IMR-90 (cell line): ENCODE results near the gene SHROOM1. TPM values are rescaled to one million over a fixed set of nuclear protein-coding genes. Genes with fewer than 3 reads are reported as not detected.

ENCODE experiments used
- ATAC-seq: fragments of 200-7000 bp; cut with Tn5 transposase; 2 replicates; pipeline ENCODE4 v1.9.1; 2020; ENCODE audit warnings: low read depth, mild to moderate bottlenecking, moderate library complexity
- BruUV-seq: library from RNA; stranded (reverse); fragments of 400-500 nt; replicated peaks from 2 replicates; lab custom pipeline; 2021; lab: Mats Ljungman, UMichigan
- CTCF ChIA-PET: fragments of 300-600 bp; formaldehyde crosslinking; extraction: SDS; loops from one replicate; lab custom pipeline; 2021; ENCODE audit warnings: antibody characterized with exemption; lab: Yijun Ruan, JAX
- POLR2A ChIA-PET: fragments of 300-600 bp; sonication (Branson Sonifier 250); formaldehyde crosslinking; loops from one replicate; lab custom pipeline; 2022; ENCODE audit warnings: antibody characterized with exemption; ENCODE audit not compliant: unreplicated experiment; lab: Charles Lee
- DNase-seq: peaks from one replicate; pipeline ENCODE4 v3.0.0; 2013
- H2AFZ ChIP-seq: replicated peaks from 2 replicates; pipeline ENCODE3; 2013; ENCODE audit warnings: low read length, mild to moderate bottlenecking; ENCODE audit not compliant: poor library complexity
- H2AK5ac ChIP-seq: 2 replicates; pipeline ENCODE4 v1.6.1; 2013; ENCODE audit warnings: low read depth, low read length, inconsistent platforms
- H2AK9ac ChIP-seq: replicated peaks from 2 replicates; pipeline ENCODE3; 2013; ENCODE audit warnings: mild to moderate bottlenecking, low read depth, low read length, moderate library complexity; ENCODE audit not compliant: poor library complexity
- H2BK120ac ChIP-seq: 2 replicates; pipeline ENCODE4 v1.6.1; 2013; ENCODE audit warnings: low read depth, low read length, inconsistent platforms
- H2BK15ac ChIP-seq: 3 replicates; pipeline ENCODE4 v1.6.1; 2013; ENCODE audit warnings: low read depth, low read length, inconsistent platforms
- H2BK20ac ChIP-seq: 2 replicates; pipeline ENCODE4 v1.6.1; 2013; ENCODE audit warnings: low read depth, mild to moderate bottlenecking, inconsistent platforms, low read length, moderate library complexity
- H2BK5ac ChIP-seq: 2 replicates; pipeline ENCODE4 v1.6.1; 2013; ENCODE audit warnings: mild to moderate bottlenecking, low read depth, low read length, inconsistent platforms; ENCODE audit not compliant: poor library complexity, severe bottlenecking
- H3K14ac ChIP-seq: replicated peaks from 2 replicates; pipeline ENCODE4 v1.6.1; 2013; ENCODE audit warnings: low read depth, low read length, inconsistent platforms
- H3K18ac ChIP-seq: 2 replicates; pipeline ENCODE4 v1.6.1; 2013; ENCODE audit warnings: low read depth, low read length, control low read depth
- H3K23ac ChIP-seq: 2 replicates; pipeline ENCODE4 v1.6.1; 2013; ENCODE audit warnings: low read depth, low read length, inconsistent platforms
- H3K27ac ChIP-seq: 2 replicates; pipeline ENCODE4 v1.5.1; 2013; ENCODE audit warnings: mild to moderate bottlenecking, control low read depth, low read length; ENCODE audit not compliant: insufficient read depth
- H3K27me3 ChIP-seq: 2 replicates; pipeline ENCODE4 v1.6.1; 2013; ENCODE audit warnings: low read length; ENCODE audit not compliant: control insufficient read depth, insufficient read depth
- H3K36me3 ChIP-seq: 2 replicates; pipeline ENCODE4 v1.6.1; 2013; ENCODE audit warnings: low read length, mixed read lengths; ENCODE audit not compliant: control insufficient read depth, insufficient read depth
- H3K4ac ChIP-seq: 2 replicates; pipeline ENCODE4 v1.6.1; 2013; ENCODE audit warnings: low read depth, low read length, inconsistent platforms
- H3K4me1 ChIP-seq: 2 replicates; pipeline ENCODE4 v1.6.1; 2013; ENCODE audit warnings: low read length, mixed read lengths; ENCODE audit not compliant: control insufficient read depth, insufficient read depth
- H3K4me2 ChIP-seq: 2 replicates; pipeline ENCODE4 v1.6.1; 2013; ENCODE audit warnings: low read depth, mild to moderate bottlenecking, control low read depth, low read length, moderate library complexity
- H3K4me3 ChIP-seq: 2 replicates; pipeline ENCODE4 v1.5.1; 2013; ENCODE audit warnings: low read depth, mild to moderate bottlenecking, control low read depth, low read length, moderate library complexity; ENCODE audit not compliant: insufficient read depth
- H3K56ac ChIP-seq: 2 replicates; pipeline ENCODE4 v1.6.1; 2013; ENCODE audit warnings: low read length, inconsistent platforms; ENCODE audit not compliant: insufficient read depth; ENCODE audit errors: extremely low read depth
- H3K79me1 ChIP-seq, 2 experiments: 2 replicates each; pipeline ENCODE4 v1.6.1; 2013; ENCODE audit warnings: low read length in 2 of 2, inconsistent platforms in 1 of 2, low read depth in 1 of 2
- H3K9ac ChIP-seq: 2 replicates; pipeline ENCODE4 v1.6.1; 2013; ENCODE audit warnings: low read depth, low read length, control low read depth
- H3K9me1 ChIP-seq: 2 replicates; pipeline ENCODE4 v1.6.1; 2013; ENCODE audit warnings: low read length, inconsistent platforms; ENCODE audit not compliant: insufficient read depth
- H3K9me3 ChIP-seq: 2 replicates; pipeline ENCODE4 v1.6.1; 2013; ENCODE audit warnings: low read length; ENCODE audit not compliant: control insufficient read depth, insufficient read depth
- H4K20me1 ChIP-seq: 2 replicates; pipeline ENCODE4 v1.6.1; 2013; ENCODE audit warnings: low read length, inconsistent platforms; ENCODE audit not compliant: insufficient read depth
- H4K5ac ChIP-seq: 2 replicates; pipeline ENCODE4 v1.6.1; 2013; ENCODE audit warnings: mild to moderate bottlenecking, low read depth, low read length, control low read depth
- H4K8ac ChIP-seq, 2 experiments: 2 replicates each; pipeline ENCODE4 v1.6.1; 2013; ENCODE audit warnings: low read depth in 2 of 2, low read length in 2 of 2, control low read depth in 1 of 2, inconsistent platforms in 1 of 2
- H4K91ac ChIP-seq: 2 replicates; pipeline ENCODE4 v1.6.1; 2013; ENCODE audit warnings: low read depth, low read length, inconsistent platforms; ENCODE audit not compliant: insufficient read depth
- BHLHE40 ChIP-seq: fragments of 150-350 bp; IDR thresholded peaks from 2 replicates; pipeline ENCODE4 v1.6.1; 2016; ENCODE audit warnings: mild to moderate bottlenecking, low read depth, low read length
- CEBPB ChIP-seq: IDR thresholded peaks from 2 replicates; pipeline ENCODE4 v1.6.1; 2012; ENCODE audit warnings: low read depth, low read length, improper control_type of control experiment
- CHD1 ChIP-seq: IDR thresholded peaks from 2 replicates; pipeline ENCODE4 v1.6.1; 2012; ENCODE audit warnings: low read depth, low read length, improper control_type of control experiment
- CTCF ChIP-seq: conservative IDR thresholded peaks from 2 replicates; pipeline ENCODE4 v1.5.1; 2012; ENCODE audit warnings: mild to moderate bottlenecking, low read depth, low read length, improper control_type of control experiment
- ELK1 ChIP-seq: fragments of 150-350 bp; IDR thresholded peaks from 2 replicates; pipeline ENCODE4 v1.6.1; 2016; ENCODE audit warnings: low read depth, mild to moderate bottlenecking, low read length, moderate library complexity, borderline replicate concordance
- FOS ChIP-seq: fragments of 150-350 bp; IDR thresholded peaks from 2 replicates; pipeline ENCODE4 v1.6.1; 2016; ENCODE audit warnings: low read depth, low read length
- MAZ ChIP-seq: IDR thresholded peaks from 2 replicates; pipeline ENCODE4 v1.6.1; 2012; ENCODE audit warnings: low read depth, mild to moderate bottlenecking, low read length, improper control_type of control experiment, moderate library complexity, borderline replicate concordance
- MXI1 ChIP-seq: IDR thresholded peaks from 2 replicates; pipeline ENCODE4 v1.6.1; 2012; ENCODE audit warnings: low read depth, mild to moderate bottlenecking, low read length, moderate library complexity, borderline replicate concordance
- NFE2L2 ChIP-seq: fragments of 150-350 bp; IDR thresholded peaks from 2 replicates; pipeline ENCODE4 v1.6.1; 2016; ENCODE audit warnings: low read depth, mild to moderate bottlenecking, low read length
- POLR2A ChIP-seq: IDR thresholded peaks from 2 replicates; pipeline ENCODE4 v1.6.1; 2012; ENCODE audit warnings: mild to moderate bottlenecking, low read depth, low read length
- RAD21 ChIP-seq: IDR thresholded peaks from 2 replicates; pipeline ENCODE4 v1.6.1; 2012; ENCODE audit warnings: low read length, improper control_type of control experiment
- RCOR1 ChIP-seq: IDR thresholded peaks from 2 replicates; pipeline ENCODE4 v1.6.1; 2012; ENCODE audit warnings: mild to moderate bottlenecking, low read length, improper control_type of control experiment; ENCODE audit not compliant: insufficient replicate concordance
- RFX5 ChIP-seq: IDR thresholded peaks from 2 replicates; pipeline ENCODE4 v1.8.0; 2012; ENCODE audit warnings: low read depth, mild to moderate bottlenecking, low read length, moderate library complexity
- SMC3 ChIP-seq: fragments of 150-350 bp; IDR thresholded peaks from 2 replicates; pipeline ENCODE4 v1.6.1; 2016; ENCODE audit warnings: low read depth, mild to moderate bottlenecking, antibody characterized with exemption, low read length, moderate library complexity
- WGBS, 2 experiments: methylation state at CpG; one replicate each; pipeline versions ENCODE4 v1.1.5 to v1.1.7; 2013; ENCODE audit warnings: missing lambda C conversion rate in 2 of 2; ENCODE audit not compliant: insufficient read length in 1 of 2; ENCODE audit errors: extremely low coverage in 2 of 2; 5-methylcytosine and 5-hydroxymethylcytosine counted together
- dilution Hi-C: fragments of 300-500 bp; cut with HindIII; formaldehyde crosslinking; loops from one replicate; pipeline ENCODE4 v1.14.3; 2018; ENCODE audit warnings: low sequenced_read_pairs; ENCODE audit not compliant: unreplicated experiment
- in situ Hi-C: fragments of 300-500 bp; cut with MboI; formaldehyde crosslinking; loops from 3 replicates; pipeline ENCODE4 v1.14.3; 2019; ENCODE audit warnings: low sequenced_read_pairs, inconsistent platforms, mixed read lengths
- intact Hi-C: fragments of 100-400 bp; cut with micrococcal nuclease; formaldehyde crosslinking; loops from 2 replicates; pipeline ENCODE4 v1.10.0; 2022
- polyA plus RNA-seq, 3 experiments: library from polyadenylated mRNA; depleted of rRNA; stranded (reverse); fragments of >200 nt; gene quantifications; 2 replicates each; pipeline ENCODE4 v1.2.3, GENCODE V29; 2012; ENCODE audit warnings: low replicate concordance in 1 of 3
- total RNA-seq: library from RNA; depleted of rRNA; stranded (reverse); fragments of >200 nt; gene quantifications from 2 replicates; pipeline ENCODE4 v1.2.3, GENCODE V29; 2012

The SHROOM1 gene
- total and polyA plus RNA-seq, 2 of the 4 experiments (the other 2 are of a cell fraction): 1.4 to 6.3 TPM

- Histone ChIP-seq H3K4me3 (peak overlapping the region; percentile 84), H3K4me1 (peaks cover 2% of the 10 kb centered on the region; the same call in 1 of the 2 replicates), H2BK120ac (no peak overlapping the region), H2AFZ (peak overlapping the region; percentile 49), H3K27ac (peak overlapping the region; percentile 52; the same call in 1 of the 2 replicates), H4K8ac (peak overlapping the region; percentile 80 to 86), H3K9ac (peak overlapping the region; percentile 71; the same call in 1 of the 2 replicates), H3K18ac (no peak overlapping the region; the same call in 1 of the 2 replicates), H3K27me3 (no peaks in the 10 kb centered on the region), H3K79me1 (peaks cover 13 to 31% of the 10 kb centered on the region in 2 experiments; a peak in 3 of 4 replicates), H3K4me2 (peak overlapping the region; percentile 79), H3K36me3 (no peaks in the 10 kb centered on the region), H2AK5ac (0 out of 2 replicates have a peak overlapping the region, but pooled peaks have one; percentile 37), H2BK5ac (no peak overlapping the region), H3K14ac (peak overlapping the region; percentile 78; the same call in 1 of the 2 replicates), H3K56ac (no peak overlapping the region), H3K4ac (peak overlapping the region; percentile 46), H3K9me3 (no peaks in the 10 kb centered on the region), H2AK9ac (peak overlapping the region; percentile 84), H4K20me1 (no peaks in the 10 kb centered on the region), H3K9me1 (peaks cover 4% of the 10 kb centered on the region; the same call in 1 of the 2 replicates), H2BK15ac (no peak overlapping the region), H4K5ac (peak overlapping the region; percentile 64; the same call in 1 of the 2 replicates), H2BK20ac (no peak overlapping the region), H3K23ac (no peak overlapping the region), H4K91ac (peak overlapping the region; percentile 39; the same call in 1 of the 2 replicates)
- DNase-seq (no peak), ATAC-seq (no peak)
- ChIA-PET POLR2A (no interaction called here), CTCF (interaction anchor here (0.6 to 0.8 kb wide), 2 partner anchors 220 to 241 kb away, joined by 3 read pairs; partner anchors contain the start of gene HSPA4)
- no TSS peak for BruUV-seq
- in situ Hi-C loops (no loop called here), dilution Hi-C loops (no loop called here), intact Hi-C loops (no loop called here)
- 94% methylated on average over 2 of the region's 15 CpGs; no CpG with 5 or more reads in 1 of the 2 experiments for WGBS, 2 experiments
- TF ChIP-seq MXI1 (no peak), RCOR1 (no peak), POLR2A (no peak), MAZ (no peak), NFE2L2 (no peak), FOS (no peak), CEBPB (no peak), ELK1 (no peak), BHLHE40 (no peak), SMC3 (no peak), RFX5 (no peak), CHD1 (no peak), RAD21 (no peak), CTCF (no peak)
Observed at GRCh38 chr5:132831095-132831860, 831 bp upstream of the SHROOM1 start.
